DOHH2 (cell line): Measurements from ENCODE around the gene CEBPZOS.

Experiments used
- H3F3A ChIP-seq: fragments of 200-600 bp; sonication (generic), shearing (Covaris generic); 2 replicates; pipeline ENCODE4 v1.6.0; 2016; ENCODE audit warnings: antibody characterized with exemption, mild to moderate bottlenecking; ENCODE audit not compliant: control insufficient read depth, insufficient read depth
- H3K27ac ChIP-seq: fragments of 200-600 bp; sonication (generic); 2 replicates; pipeline ENCODE4 v1.5.1; 2014; ENCODE audit warnings: low read depth, mild to moderate bottlenecking, low read length, moderate library complexity
- H3K27me3 ChIP-seq: fragments of 200-600 bp; sonication (generic); 2 replicates; pipeline ENCODE4 v1.6.1; 2014; ENCODE audit warnings: mild to moderate bottlenecking, low read length, mixed read lengths; ENCODE audit not compliant: control insufficient read depth
- H3K36me3 ChIP-seq: fragments of 200-600 bp; sonication (generic); 2 replicates; pipeline ENCODE4 v1.6.1; 2014; ENCODE audit warnings: mild to moderate bottlenecking, low read length, moderate library complexity, mixed read lengths; ENCODE audit not compliant: control insufficient read depth
- H3K4me1 ChIP-seq: fragments of 200-600 bp; sonication (generic); 2 replicates; pipeline ENCODE4 v1.6.1; 2014; ENCODE audit warnings: mild to moderate bottlenecking, low read length, mixed read lengths; ENCODE audit not compliant: control insufficient read depth
- H3K4me2 ChIP-seq: fragments of 200-600 bp; sonication (generic); 2 replicates; pipeline ENCODE4 v1.6.0; 2014; ENCODE audit warnings: mild to moderate bottlenecking, low read length, moderate library complexity
- H3K4me3 ChIP-seq: fragments of 200-600 bp; sonication (generic); 2 replicates; pipeline ENCODE4 v1.5.1; 2014; ENCODE audit warnings: mild to moderate bottlenecking, low read length, mixed read lengths
- H3K79me2 ChIP-seq: fragments of 200-600 bp; sonication (generic); 2 replicates; pipeline ENCODE4 v1.6.1; 2014; ENCODE audit warnings: mild to moderate bottlenecking, low read length, mixed read lengths; ENCODE audit not compliant: control insufficient read depth
- H3K9me2 ChIP-seq: fragments of 200-600 bp; sonication (generic); replicated peaks from 2 replicates; pipeline ENCODE4 v1.6.1; 2014; ENCODE audit warnings: mild to moderate bottlenecking, low read length, mixed read lengths; ENCODE audit not compliant: control insufficient read depth
- H3K9me3 ChIP-seq: fragments of 200-600 bp; sonication (generic); 2 replicates; pipeline ENCODE4 v1.6.1; 2014; ENCODE audit warnings: antibody characterized with exemption, low read length, mixed read lengths; ENCODE audit not compliant: control insufficient read depth, insufficient read depth
- H4K20me1 ChIP-seq: fragments of 200-600 bp; sonication (generic); 2 replicates; pipeline ENCODE4 v1.6.0; 2014; ENCODE audit warnings: low read depth, mild to moderate bottlenecking, antibody characterized with exemption, low read length, moderate library complexity; ENCODE audit not compliant: control insufficient read depth, insufficient read depth
- CTCF ChIP-seq: fragments of 200-600 bp; sonication (generic); IDR thresholded peaks from one replicate; pipeline ENCODE4 v1.5.1; 2014; ENCODE audit warnings: antibody characterized with exemption, mild to moderate bottlenecking, low read depth, low read length; ENCODE audit not compliant: poor library complexity, severe bottlenecking
- EZH2phosphoT487 ChIP-seq: fragments of 200-600 bp; sonication (generic); IDR thresholded peaks from 2 replicates; pipeline ENCODE4 v1.6.1; 2017; ENCODE audit warnings: borderline replicate concordance, mild to moderate bottlenecking, antibody characterized with exemption, low read length, moderate library complexity, mixed read lengths

CEBPZOS gene

GRCh38 chr2:37244017-37244416 lies 47.7 kb downstream of the CEBPZOS start:
- no peaks in the 10 kb centered on the region for H3K9me2 ChIP-seq
- H3K79me2 ChIP-seq: no peaks in the 10 kb centered on the region
- no peak overlapping the region for H3K27ac ChIP-seq
- H3F3A ChIP-seq: peaks cover 3% of the 10 kb centered on the region; the same call in 1 of the 2 replicates
- TF ChIP-seq EZH2phosphoT487: no peak
- TF ChIP-seq CTCF: no peak
- no peaks in the 10 kb centered on the region for H3K9me3 ChIP-seq
- H3K27me3 ChIP-seq: no peaks in the 10 kb centered on the region
- no peak overlapping the region for H3K4me3 ChIP-seq
- H4K20me1 ChIP-seq: no peaks in the 10 kb centered on the region
- H3K36me3 ChIP-seq: peaks cover 81% of the 10 kb centered on the region
- no peaks in the 10 kb centered on the region for H3K4me1 ChIP-seq
- H3K4me2 ChIP-seq: no peak overlapping the region

- Histone ChIP-seq H3K4me2 (no peak overlapping the region), H3K27ac (no peak overlapping the region), H3K4me3 (no peak overlapping the region), H3F3A (peaks cover 3% of the 10 kb centered on the region; the same call in 1 of the 2 replicates), H3K9me2 (no peaks in the 10 kb centered on the region), H4K20me1 (no peaks in the 10 kb centered on the region), H3K4me1 (no peaks in the 10 kb centered on the region), H3K36me3 (peaks cover 83% of the 10 kb centered on the region), H3K27me3 (no peaks in the 10 kb centered on the region), H3K79me2 (no peaks in the 10 kb centered on the region), H3K9me3 (no peaks in the 10 kb centered on the region)
- no peak for TF ChIP-seq EZH2phosphoT487
- TF ChIP-seq CTCF: no peak
These were observed 48.5 kb downstream of the CEBPZOS start for GRCh38 chr2:37244755-37245154.

DNA sequence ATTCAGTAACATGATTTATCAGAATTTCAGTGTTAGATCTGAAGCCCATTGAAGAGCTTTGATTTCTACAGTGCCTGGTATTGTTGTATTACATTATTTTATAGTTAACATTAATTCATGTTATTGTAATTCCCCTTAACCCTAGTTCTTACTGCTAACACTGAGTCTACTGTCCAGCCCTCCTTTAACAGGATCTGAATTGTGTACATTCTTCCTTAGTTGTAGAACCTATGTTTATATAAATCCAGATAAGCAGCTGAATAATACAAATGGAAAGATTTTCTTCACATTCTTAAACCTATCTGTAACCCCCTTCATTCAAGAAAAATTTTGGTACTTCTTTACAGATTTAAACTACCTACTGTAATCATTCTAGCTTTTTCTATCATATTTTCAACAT lies 49.9 kb downstream of the CEBPZOS start:
- Histone ChIP-seq H3K27me3 (no peaks in the 10 kb centered on the region), H3F3A (peaks cover 3% of the 10 kb centered on the region; the same call in 1 of the 2 replicates), H3K4me2 (no peak overlapping the region), H3K9me3 (no peaks in the 10 kb centered on the region), H3K27ac (no peak overlapping the region), H3K4me3 (no peak overlapping the region), H3K9me2 (no peaks in the 10 kb centered on the region), H3K36me3 (peaks cover 92% of the 10 kb centered on the region), H3K4me1 (no peaks in the 10 kb centered on the region), H3K79me2 (no peaks in the 10 kb centered on the region), H4K20me1 (no peaks in the 10 kb centered on the region)
- TF ChIP-seq CTCF (no peak), EZH2phosphoT487 (no peak)
